Adrenal gland (tissue), 12 donors: ENCODE results near the gene DCAF6. TPM values are rescaled to one million over a fixed set of nuclear protein-coding genes. Genes with fewer than 3 reads are reported as not detected.

Source experiments
- DNase-seq, 7 donors: peaks; one replicate each; pipeline ENCODE4 v3.0.0-alpha.2; 2019 to 2020
- H3K27ac ChIP-seq, 5 donors: fragments of 200-600 bp; sonication (generic) in 4 of 5; 1 replicate in 3 of 5; 2 replicates in 2 of 5; pipeline versions ENCODE4 v1.5.1 to v1.8.0; 2016 to 2020; ENCODE audit warnings: mild to moderate bottlenecking in 1 of 5
- H3K27me3 ChIP-seq: fragments of 200-600 bp; 2 replicates; pipeline ENCODE4 v1.8.0; 2021
- H3K36me3 ChIP-seq, 2 donors: fragments of 200-600 bp; replicated peaks in 1 of 2; 1 replicate in 1 of 2; 2 replicates in 1 of 2; pipeline versions ENCODE4 v1.5.1 to v1.8.0; 2018 to 2022
- H3K4me1 ChIP-seq, 2 donors: fragments of 200-600 bp; replicated peaks in 1 of 2; 1 replicate in 1 of 2; 2 replicates in 1 of 2; pipeline versions ENCODE4 v1.5.1 to v1.8.0; 2018 to 2021
- H3K4me3 ChIP-seq, 4 donors: fragments of 200-600 bp; sonication (generic) in 3 of 4; one replicate each; pipeline ENCODE4 v1.5.1; 2016 to 2018
- H3K9me3 ChIP-seq, 3 donors: fragments of 200-600 bp; sonication (generic) in 1 of 3; replicated peaks in 1 of 3; 1 replicate in 2 of 3; 2 replicates in 1 of 3; pipeline versions ENCODE4 v1.5.1 to v1.8.0; 2016 to 2021
- CTCF ChIP-seq, 6 experiments: fragments of 450-650 bp in 4 of 6; fragments of 200-600 bp in 2 of 6; sonication (generic) in 1 of 6; IDR thresholded peaks; 1 replicate in 5 of 6; 2 replicates in 1 of 6; pipeline versions ENCODE4 v1.5.1 to v1.8.0; 2016 to 2021; ENCODE audit warnings: antibody characterized with exemption in 6 of 6, mild to moderate bottlenecking in 2 of 6, moderate library complexity in 1 of 6
- POLR2A ChIP-seq, 2 donors: fragments of 450-650 bp; IDR thresholded peaks; one replicate each; pipeline ENCODE4 v1.6.1; 2017; ENCODE audit warnings: antibody characterized with exemption in 2 of 2, mild to moderate bottlenecking in 2 of 2, moderate library complexity in 1 of 2
- WGBS, 4 donors: extraction: QIAGEN DNeasy Blood & Tissue Kit in 2 of 4; methylation state at CpG; one replicate each; pipeline versions ENCODE4 v1.1.5 to v1.1.7; 2013 to 2017; 5-methylcytosine and 5-hydroxymethylcytosine counted together
- intact Hi-C, 2 donors: fragments of 100-400 bp; cut with DNase I; formaldehyde crosslinking; loops; one replicate each; pipeline versions ENCODE4 v1.14.1 to v1.15.0; 2022 to 2023
- polyA plus RNA-seq, 3 donors: library from polyadenylated mRNA; stranded (reverse); fragments of 200-250 nt in 2 of 3; fragments of 350-450 nt in 1 of 3; fragmentation: Illumina TruSeq in 1 of 3; extraction: RNeasy Lipid Tissue Mini Kit (QIAGEN cat#74804) in 1 of 3; gene quantifications; one replicate each; pipeline ENCODE4 v1.2.3, GENCODE V29; 2013 to 2014
- total RNA-seq, 9 donors: library from RNA; depleted of rRNA in 4 of 9; stranded (reverse); fragments of >200 nt in 4 of 9; fragments of 120-200 nt in 1 of 9; fragmentation: NEBNext Ultra II Directional in 1 of 9; extraction: Animal tissue kit (Norgen Biotek cat#: 25700) in 1 of 9; gene quantifications; one replicate each; pipeline versions ENCODE4 v1.1.0 to v1.2.4, GENCODE V29; 2013 to 2023
- donor health status: healthy with polysubstance abuse.
- donor health status: Bipolar disorder and iron deficiency.
- donor health status: DM: yes; HTN: yes; CAD: no.
- donor health status: DM: no; HTN: no; CAD: no.
- donor health status: DM: no; HTN: no; CAD: no.
- donor health status: DM: yes; HTN: yes; CAD: no.

DCAF6 gene
- total and polyA plus RNA-seq, 12 donors: 46.4 to 160 (median 90.5) TPM

GRCh38 chr1:167966050-167966449 lies 29.6 kb downstream of the DCAF6 start:
- no peaks in the 10 kb centered on the region for H3K9me3 ChIP-seq
- H3K27me3 ChIP-seq: no peaks in the 10 kb centered on the region
- H3K4me3 ChIP-seq: no peak overlapping the region
- peaks cover 14 to 33% of the 10 kb centered on the region in 2 donors for H3K4me1 ChIP-seq
- no peak overlapping the region for H3K27ac ChIP-seq
- H3K36me3 ChIP-seq: peaks cover 0 to 14% of the 10 kb centered on the region in 2 donors
- TF ChIP-seq CTCF (IDR thresholded peaks at IDR 0.05) (no peak), POLR2A (IDR thresholded peaks at IDR 0.05) (no peak)
- intact Hi-C loops: no loop called here
- 83 to 92% (median 87%) methylated on average over 4 of the region's 4 CpGs for WGBS, 4 donors
- no peak for DNase-seq

- intact Hi-C loops: no loop called here
- H3K9me3 ChIP-seq: no peaks in the 10 kb centered on the region
- H3K27ac ChIP-seq: peak overlapping the region; percentile 41 to 79 (median 74)
- peaks cover 14 to 33% of the 10 kb centered on the region in 2 donors for H3K4me1 ChIP-seq
- no peak overlapping the region for H3K4me3 ChIP-seq
- DNase-seq: no peak
- 52 to 63% (median 60%) methylated on average over 3 of the region's 3 CpGs for WGBS, 4 donors
- no peaks in the 10 kb centered on the region for H3K27me3 ChIP-seq
- TF ChIP-seq CTCF (IDR thresholded peaks at IDR 0.05): no peak
- no peak for TF ChIP-seq POLR2A (IDR thresholded peaks at IDR 0.05)
- H3K36me3 ChIP-seq: peaks cover 0 to 14% of the 10 kb centered on the region in 2 donors
These were observed 32.1 kb downstream of the DCAF6 start for GRCh38 chr1:167968569-167968968.

- Histone ChIP-seq H3K4me1 (peaks cover 4 to 8% of the 10 kb centered on the region in 2 donors), H3K27me3 (no peaks in the 10 kb centered on the region), H3K36me3 (peaks cover 0 to 17% of the 10 kb centered on the region in 2 donors), H3K9me3 (no peaks in the 10 kb centered on the region), H3K27ac (no peak overlapping the region), H3K4me3 (no peak overlapping the region)
- TF ChIP-seq CTCF (IDR thresholded peaks at IDR 0.05): no peak
- TF ChIP-seq POLR2A (IDR thresholded peaks at IDR 0.05): no peak
- 83 to 88% (median 84%) methylated on average over 2 of the region's 2 CpGs for WGBS, 4 donors
- no peak for DNase-seq
- intact Hi-C loops: no loop called here
These were observed 37.3 kb downstream of the DCAF6 start for GRCh38 chr1:167973832-167974231.

GRCh38 chr1:167974698-167975097 lies 38.2 kb downstream of the DCAF6 start:
- H3K27me3 ChIP-seq: no peaks in the 10 kb centered on the region
- no peaks in the 10 kb centered on the region for H3K9me3 ChIP-seq
- DNase-seq: no peak
- intact Hi-C loops: no loop called here
- H3K36me3 ChIP-seq: peaks cover 0 to 17% of the 10 kb centered on the region in 2 donors
- WGBS, 4 donors: 86 to 90% (median 87%) methylated on average over 4 of the region's 4 CpGs
- no peak overlapping the region for H3K27ac ChIP-seq
- no peak overlapping the region for H3K4me3 ChIP-seq
- TF ChIP-seq POLR2A (IDR thresholded peaks at IDR 0.05) (no peak), CTCF (IDR thresholded peaks at IDR 0.05) (no peak)
- H3K4me1 ChIP-seq: no peaks in the 10 kb centered on the region
